Measurements from ENCODE around the gene AGTRAP. TPM values are rescaled to one million over a fixed set of nuclear protein-coding genes. Genes with fewer than 3 reads are reported as not detected.

The AGTRAP gene
- polyA plus RNA-seq, 3 donors = 420 to 938 (median 842) TPM

DNA sequence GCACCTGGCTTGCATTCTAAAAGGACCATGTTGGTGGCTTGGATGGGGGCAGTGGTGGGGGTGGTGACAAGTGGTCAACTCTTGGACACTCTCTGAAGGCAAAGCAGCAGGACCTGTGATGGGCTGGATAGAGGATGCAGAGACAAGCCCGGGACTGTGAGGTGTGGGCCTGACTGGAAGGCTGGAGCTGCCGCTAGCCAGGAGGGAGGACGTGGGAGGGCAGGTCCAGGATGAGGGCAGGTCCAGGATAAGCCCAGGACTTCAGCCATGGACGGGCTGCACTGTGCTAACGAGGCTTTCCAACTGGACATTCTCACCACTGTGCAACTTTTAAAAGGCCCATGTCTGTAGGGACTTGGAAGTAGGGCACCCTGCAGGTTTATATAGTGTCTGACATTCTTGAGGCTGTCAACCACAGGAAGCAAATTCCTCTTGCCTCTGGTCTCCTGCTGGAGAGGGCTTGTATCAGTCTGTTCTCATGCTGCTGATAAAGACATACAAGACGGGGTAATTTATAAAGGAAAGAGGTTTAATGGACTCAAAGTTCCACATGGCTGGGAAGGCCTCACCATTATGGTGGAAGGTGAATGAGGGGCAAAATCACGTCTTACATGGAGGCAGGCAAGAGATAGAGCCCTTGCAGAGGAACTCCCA is 17.7 kb downstream of the AGTRAP start:
- peaks cover 27 to 29% of the 10 kb centered on the region in 2 donors for H3K36me3 Mint-ChIP-seq
- no peak overlapping the region for H2AFZ ChIP-seq (ENCODE audit: insufficient read depth, low read depth, low read length, poor library complexity, severe bottlenecking)
- H3K4me3 ChIP-seq (replicated peaks in 1 of 3; ENCODE audit: low read depth in 2 of 3, low read length in 3 of 3) = no peak overlapping the region
- H3K4me3 Mint-ChIP-seq = no peak overlapping the region
- peaks cover 2 to 9% (median 9%) of the 10 kb centered on the region in 3 donors for H3K27me3 Mint-ChIP-seq (ENCODE audit: low read depth in 3 of 3)
- no peak overlapping the region for H3K4me2 ChIP-seq (replicated peaks; ENCODE audit: extremely low read depth, low read length, poor library complexity, severe bottlenecking)
- 83% methylated on average over 4 of the region's 7 CpGs for WGBS (ENCODE audit: insufficient coverage)
- peaks cover 0 to 2% (median 0%) of the 10 kb centered on the region in 7 donors for H3K9me3 Mint-ChIP-seq
- peaks cover 28 to 30% of the 10 kb centered on the region in 2 donors for H3K36me3 ChIP-seq (replicated peaks in 1 of 2; ENCODE audit: control insufficient read depth in 1 of 2, insufficient read depth in 2 of 2, low read length in 2 of 2)
- H3K27me3 ChIP-seq (ENCODE audit: control insufficient read depth in 2 of 2, insufficient read depth in 2 of 2, low read length in 2 of 2) = no peaks in the 10 kb centered on the region
- H3K9ac ChIP-seq (ENCODE audit: insufficient read depth, low read length, poor library complexity, severe bottlenecking) = no peak overlapping the region
- H4K20me1 ChIP-seq (ENCODE audit: insufficient read depth, low read length) = peaks cover 39% of the 10 kb centered on the region
- no peak overlapping the region for H3K27ac ChIP-seq (ENCODE audit: low read depth in 1 of 2, low read length in 2 of 2)
- H3K9me3 ChIP-seq (replicated peaks in 1 of 2; ENCODE audit: control insufficient read depth in 1 of 2, insufficient read depth in 1 of 2, low read length in 2 of 2) = no peaks in the 10 kb centered on the region
- peaks cover under 1 to 5% of the 10 kb centered on the region in 2 donors for H3K4me1 ChIP-seq (ENCODE audit: control insufficient read depth in 1 of 2, insufficient read depth in 2 of 2, low read length in 2 of 2)
- H3K27ac Mint-ChIP-seq = peak overlapping the region in 5 of 7 donors; percentile 14 to 55 (median 44)
- peaks cover 17% of the 10 kb centered on the region for H3K4me1 Mint-ChIP-seq
- H3K79me2 ChIP-seq (ENCODE audit: insufficient read depth, low read length) = no peaks in the 10 kb centered on the region
- intact Hi-C loops (cut with micrococcal nuclease) = no loop called here
- DNase-seq = no peak
- TF ChIP-seq CTCF (IDR thresholded peaks at IDR 0.05) = no peak

- Histone ChIP-seq H3K9me3 (replicated peaks in 1 of 2; ENCODE audit: control insufficient read depth in 1 of 2, insufficient read depth in 1 of 2, low read length in 2 of 2) (no peaks in the 10 kb centered on the region), H3K79me2 (ENCODE audit: insufficient read depth, low read length) (no peaks in the 10 kb centered on the region), H3K27ac (ENCODE audit: low read depth in 1 of 2, low read length in 2 of 2) (no peak overlapping the region), H3K36me3 (replicated peaks in 1 of 2; ENCODE audit: control insufficient read depth in 1 of 2, insufficient read depth in 2 of 2, low read length in 2 of 2) (no peaks in the 10 kb centered on the region), H3K27me3 (ENCODE audit: control insufficient read depth in 2 of 2, insufficient read depth in 2 of 2, low read length in 2 of 2) (peaks cover 0 to 11% of the 10 kb centered on the region in 2 donors), H4K20me1 (ENCODE audit: insufficient read depth, low read length) (peaks cover 6% of the 10 kb centered on the region), H3K4me1 (ENCODE audit: control insufficient read depth in 1 of 2, insufficient read depth in 2 of 2, low read length in 2 of 2) (peaks cover 3 to 4% of the 10 kb centered on the region in 2 donors), H3K4me2 (replicated peaks; ENCODE audit: extremely low read depth, low read length, poor library complexity, severe bottlenecking) (no peak overlapping the region), H2AFZ (ENCODE audit: insufficient read depth, low read depth, low read length, poor library complexity, severe bottlenecking) (no peak overlapping the region), H3K4me3 (replicated peaks in 1 of 3; ENCODE audit: low read depth in 2 of 3, low read length in 3 of 3) (no peak overlapping the region), H3K9ac (ENCODE audit: insufficient read depth, low read length, poor library complexity, severe bottlenecking) (no peak overlapping the region)
- WGBS (ENCODE audit: insufficient coverage) = no CpG with 5 or more reads among the region's 1 CpG
- Mint-ChIP-seq H3K4me3 (no peak overlapping the region), H3K27me3 (ENCODE audit: low read depth in 3 of 3) (peaks cover 12 to 32% (median 13%) of the 10 kb centered on the region in 3 donors), H3K27ac (no peak overlapping the region), H3K4me1 (peaks cover 10% of the 10 kb centered on the region), H3K36me3 (peaks cover 0 to 1% of the 10 kb centered on the region in 2 donors), H3K9me3 (no peaks in the 10 kb centered on the region)
- intact Hi-C loops (cut with micrococcal nuclease) = no loop called here
- no peak for DNase-seq
- no peak for TF ChIP-seq CTCF (IDR thresholded peaks at IDR 0.05)
Observed at GRCh38 chr1:11757047-11757446, 21.1 kb downstream of the AGTRAP start.

Data from CD14-positive monocyte (primary cell).